Measurements from ENCODE around the gene C6orf132. TPM values are rescaled to one million over a fixed set of nuclear protein-coding genes. Genes with fewer than 3 reads are reported as not detected.
"Not testable (repeated sequence)": the region's sequence is repeated elsewhere in the genome, so short reads cannot be mapped to it uniquely, and the experiment has no call there.

The C6orf132 gene
- total and polyA plus RNA-seq, 2 of the 8 experiments (the other 6 are each of a cell fraction or from before 2014, with no cell fraction given) = 31.5 to 64.0 TPM

- POLR2A ChIA-PET (ENCODE audit: partially characterized antibody) = interaction anchor here (1.2 to 9.2 kb wide), 2 partner anchors 30 to 382 kb away, joined by 5 to 109 read pairs; partner anchors contain the start of genes C6orf132 and TOMM6
These were observed 27.4 kb upstream of the C6orf132 start for GRCh38 chr6:42169780-42170179.

More at GRCh38 chr6:42169780-42170179, 27.4 kb upstream of the C6orf132 start:
- not testable (repeated sequence) for H2BK12ac ChIP-seq (ENCODE audit: low read depth, low read length); H3K23me2 ChIP-seq (ENCODE audit: low read depth, low read length); H4K20me1 ChIP-seq (replicated peaks in 1 of 2; ENCODE audit: control insufficient read depth in 1 of 2, insufficient read depth in 2 of 2, low read length in 2 of 2); H2AK5ac ChIP-seq (ENCODE audit: low read depth, low read length); H3K9me3 ChIP-seq (ENCODE audit: insufficient read depth in 2 of 2, low read depth in 1 of 2, low read length in 1 of 2); H3K36me3 ChIP-seq (ENCODE audit: control insufficient read depth in 2 of 4, insufficient read depth in 4 of 4, low read length in 3 of 4); H2BK15ac ChIP-seq (ENCODE audit: low read length); H4K8ac ChIP-seq (ENCODE audit: extremely low read depth, insufficient read depth, low read length); H2BK20ac ChIP-seq (ENCODE audit: low read length); H3K4me3 ChIP-seq (ENCODE audit: extremely low read depth in 1 of 4, insufficient read depth in 2 of 4, low read depth in 3 of 4, low read length in 4 of 4); H3K4me1 ChIP-seq (replicated peaks in 1 of 4; ENCODE audit: control insufficient read depth in 3 of 4, insufficient read depth in 4 of 4, low read length in 3 of 4); H3K56ac ChIP-seq (replicated peaks; ENCODE audit: insufficient read length, low read depth, low read length); H3K23ac ChIP-seq (ENCODE audit: insufficient read length); H3K27me3 ChIP-seq (replicated peaks in 1 of 4; ENCODE audit: control insufficient read depth in 3 of 4, extremely low read depth in 1 of 4, insufficient read depth in 3 of 4, low read length in 3 of 4); H4K91ac ChIP-seq (replicated peaks; ENCODE audit: insufficient read length, low read length); H4K5ac ChIP-seq (ENCODE audit: insufficient read length, low read depth, low read length); FAIRE-seq; H2BK120ac ChIP-seq (replicated peaks; ENCODE audit: low read depth, low read length); H3K4me2 ChIP-seq (ENCODE audit: insufficient read depth in 1 of 2, low read depth in 2 of 2, low read length in 2 of 2); DNase-seq (ENCODE audit: low read depth in 1 of 2, low spot score in 2 of 2); H3K79me1 ChIP-seq (ENCODE audit: low read depth, low read length); H3K9ac ChIP-seq (replicated peaks in 1 of 4; ENCODE audit: extremely low read depth in 1 of 4, low read depth in 3 of 4, low read length in 3 of 4); H3K79me2 ChIP-seq (ENCODE audit: control insufficient read depth in 1 of 2, insufficient read depth in 2 of 2, low read length in 2 of 2); H2BK5ac ChIP-seq (ENCODE audit: low read depth, low read length); H3K18ac ChIP-seq (ENCODE audit: extremely low read depth, low read length); H3K27ac ChIP-seq (ENCODE audit: low read depth, low read length); H3K4ac ChIP-seq (replicated peaks; ENCODE audit: insufficient read length, low read depth, low read length); H3K14ac ChIP-seq (ENCODE audit: insufficient read length); H2AFZ ChIP-seq (ENCODE audit: low read length)
- WGBS, 2 experiments (ENCODE audit: extremely low coverage in 1 of 2, insufficient coverage in 1 of 2, insufficient read length in 1 of 2, insufficient replicate concordance in 2 of 2, low coverage in 1 of 2, low lambda C conversion rate in 2 of 2, missing lambda C conversion rate in 1 of 2) = 46% methylated on average over 2 of the region's 2 CpGs; no CpG with 5 or more reads in 1 of the 2 experiments
- CTCF ChIA-PET (ENCODE audit: partially characterized antibody) = interaction anchor here (1.1 to 11.2 kb wide), 12 partner anchors 15 to 354 kb away, joined by 3 to 224 read pairs (median 4); partner anchors contain the start of gene C6orf132

Measured in H1 (cell line).